Mesendoderm (in vitro differentiated cells): ENCODE data around the gene RYR2.

Source experiments
- DNase-seq: peaks from one replicate; pipeline ENCODE4 v3.0.0; 2013
- H2AK5ac ChIP-seq: 2 replicates; pipeline ENCODE4 v1.6.1; 2013; ENCODE audit warnings: low read length, inconsistent platforms
- H2BK120ac ChIP-seq: 2 replicates; pipeline ENCODE4 v1.6.1; 2013; ENCODE audit warnings: low read depth, mild to moderate bottlenecking, low read length, moderate library complexity, mixed read lengths
- H2BK15ac ChIP-seq: replicated peaks from 2 replicates; pipeline ENCODE4 v1.6.1; 2013; ENCODE audit warnings: low read depth, mild to moderate bottlenecking, moderate library complexity
- H2BK5ac ChIP-seq: 2 replicates; pipeline ENCODE4 v1.6.1; 2013; ENCODE audit warnings: low read length, inconsistent platforms
- H3K18ac ChIP-seq: 2 replicates; pipeline ENCODE4 v1.6.1; 2013; ENCODE audit warnings: mild to moderate bottlenecking, low read length, mixed read lengths
- H3K23ac ChIP-seq: one replicate; pipeline ENCODE4 v1.6.1; 2013; ENCODE audit warnings: low read length
- H3K27ac ChIP-seq: 2 replicates; pipeline ENCODE4 v1.5.1; 2013; ENCODE audit warnings: low read depth, mild to moderate bottlenecking, inconsistent platforms, low read length, moderate library complexity
- H3K27me3 ChIP-seq: 2 replicates; pipeline ENCODE4 v1.6.1; 2013; ENCODE audit warnings: low read length, control low read depth, mild to moderate bottlenecking, inconsistent platforms; ENCODE audit not compliant: insufficient read depth, poor library complexity
- H3K36me3 ChIP-seq: 2 replicates; pipeline ENCODE4 v1.6.1; 2013; ENCODE audit warnings: low read length, inconsistent platforms; ENCODE audit not compliant: control insufficient read depth, insufficient read depth
- H3K4ac ChIP-seq: one replicate; pipeline ENCODE4 v1.6.1; 2013; ENCODE audit warnings: low read depth, mild to moderate bottlenecking, low read length, moderate library complexity
- H3K4me1 ChIP-seq: 2 replicates; pipeline ENCODE4 v1.6.1; 2013; ENCODE audit warnings: low read depth, low read length, inconsistent platforms; ENCODE audit not compliant: control insufficient read depth
- H3K4me2 ChIP-seq: 2 replicates; pipeline ENCODE4 v1.6.1; 2013; ENCODE audit warnings: low read length
- H3K4me3 ChIP-seq: 2 replicates; pipeline ENCODE4 v1.5.1; 2013; ENCODE audit warnings: mild to moderate bottlenecking, low read length
- H3K56ac ChIP-seq: one replicate; pipeline ENCODE4 v1.6.1; 2013; ENCODE audit warnings: low read length
- H3K79me1 ChIP-seq: 2 replicates; pipeline ENCODE4 v1.6.1; 2013; ENCODE audit warnings: low read length, inconsistent platforms
- H3K79me2 ChIP-seq: 2 replicates; pipeline ENCODE4 v1.6.1; 2013; ENCODE audit warnings: mild to moderate bottlenecking, low read length; ENCODE audit not compliant: control insufficient read depth, insufficient read depth
- H3K9ac ChIP-seq: 2 replicates; pipeline ENCODE4 v1.6.1; 2013; ENCODE audit warnings: low read length, inconsistent platforms
- H4K5ac ChIP-seq: one replicate; pipeline ENCODE4 v1.6.1; 2013; ENCODE audit warnings: low read length
- H4K8ac ChIP-seq: one replicate; pipeline ENCODE4 v1.6.1; 2013; ENCODE audit warnings: low read depth, mild to moderate bottlenecking, control low read depth, low read length, moderate library complexity
- WGBS: extraction: QIAGEN DNeasy Blood & Tissue Kit; methylation state at CpG from one replicate; pipeline ENCODE4 v1.1.7; 2013; ENCODE audit warnings: low lambda C conversion rate, missing lambda C conversion rate; ENCODE audit not compliant: insufficient coverage; ENCODE audit errors: extremely low coverage; 5-methylcytosine and 5-hydroxymethylcytosine counted together

RYR2 gene

GRCh38 chr1:237390823-237391222, 348.8 kb downstream of the RYR2 start:
- no peak overlapping the region for H4K5ac ChIP-seq
- no peak overlapping the region for H3K4me3 ChIP-seq
- WGBS = no CpG with 5 or more reads among the region's 3 CpGs
- H2BK120ac ChIP-seq = no peak overlapping the region
- no peak for DNase-seq
- no peaks in the 10 kb centered on the region for H3K79me1 ChIP-seq
- no peak overlapping the region for H4K8ac ChIP-seq
- H2BK15ac ChIP-seq = no peak overlapping the region
- no peaks in the 10 kb centered on the region for H3K36me3 ChIP-seq
- H3K4ac ChIP-seq = no peak overlapping the region
- no peak overlapping the region for H3K9ac ChIP-seq
- no peak overlapping the region for H2AK5ac ChIP-seq
- H3K18ac ChIP-seq = no peak overlapping the region
- H3K56ac ChIP-seq = no peak overlapping the region
- H3K27me3 ChIP-seq = no peaks in the 10 kb centered on the region
- no peaks in the 10 kb centered on the region for H3K4me1 ChIP-seq
- H3K79me2 ChIP-seq = no peaks in the 10 kb centered on the region
- H3K4me2 ChIP-seq = no peak overlapping the region
- H3K27ac ChIP-seq = no peak overlapping the region
- H2BK5ac ChIP-seq = no peak overlapping the region
- H3K23ac ChIP-seq = no peak overlapping the region

- no peak overlapping the region for H3K56ac ChIP-seq
- no peaks in the 10 kb centered on the region for H3K4me1 ChIP-seq
- no peak for DNase-seq
- H2BK120ac ChIP-seq = no peak overlapping the region
- H2AK5ac ChIP-seq = no peak overlapping the region
- no peaks in the 10 kb centered on the region for H3K36me3 ChIP-seq
- H3K18ac ChIP-seq = no peak overlapping the region
- H3K9ac ChIP-seq = no peak overlapping the region
- WGBS = no CpG with 5 or more reads among the region's 3 CpGs
- H3K27ac ChIP-seq = no peak overlapping the region
- no peak overlapping the region for H4K5ac ChIP-seq
- no peaks in the 10 kb centered on the region for H3K27me3 ChIP-seq
- no peak overlapping the region for H4K8ac ChIP-seq
- H3K23ac ChIP-seq = no peak overlapping the region
- no peak overlapping the region for H3K4me3 ChIP-seq
- no peaks in the 10 kb centered on the region for H3K79me2 ChIP-seq
- H3K4ac ChIP-seq = no peak overlapping the region
- no peak overlapping the region for H2BK15ac ChIP-seq
- no peak overlapping the region for H3K4me2 ChIP-seq
- no peaks in the 10 kb centered on the region for H3K79me1 ChIP-seq
- no peak overlapping the region for H2BK5ac ChIP-seq
These were observed 351.6 kb downstream of the RYR2 start for GRCh38 chr1:237393632-237394031.

- H3K56ac ChIP-seq = no peak overlapping the region
- H3K4me3 ChIP-seq = no peak overlapping the region
- no peak overlapping the region for H2BK120ac ChIP-seq
- no peak overlapping the region for H3K23ac ChIP-seq
- no peaks in the 10 kb centered on the region for H3K27me3 ChIP-seq
- H4K5ac ChIP-seq = no peak overlapping the region
- H2BK5ac ChIP-seq = no peak overlapping the region
- no peaks in the 10 kb centered on the region for H3K36me3 ChIP-seq
- H3K79me1 ChIP-seq = no peaks in the 10 kb centered on the region
- H3K79me2 ChIP-seq = no peaks in the 10 kb centered on the region
- no peak overlapping the region for H3K18ac ChIP-seq
- H3K4ac ChIP-seq = no peak overlapping the region
- DNase-seq = no peak
- no peak overlapping the region for H4K8ac ChIP-seq
- no peaks in the 10 kb centered on the region for H3K4me1 ChIP-seq
- no peak overlapping the region for H3K4me2 ChIP-seq
- H3K9ac ChIP-seq = no peak overlapping the region
- H2AK5ac ChIP-seq = no peak overlapping the region
- no peak overlapping the region for H3K27ac ChIP-seq
- no CpG with 5 or more reads among the region's 2 CpGs for WGBS
- no peak overlapping the region for H2BK15ac ChIP-seq
These were observed 352.3 kb downstream of the RYR2 start for GRCh38 chr1:237394281-237394680.

- H4K5ac ChIP-seq = no peak overlapping the region
- H3K4me3 ChIP-seq = no peak overlapping the region
- no peak overlapping the region for H3K27ac ChIP-seq
- H3K36me3 ChIP-seq = no peaks in the 10 kb centered on the region
- no peak overlapping the region for H2BK15ac ChIP-seq
- H3K27me3 ChIP-seq = no peaks in the 10 kb centered on the region
- H2BK120ac ChIP-seq = no peak overlapping the region
- H4K8ac ChIP-seq = no peak overlapping the region
- H2BK5ac ChIP-seq = no peak overlapping the region
- WGBS = no CpG with 5 or more reads among the region's 1 CpG
- no peak overlapping the region for H3K4me2 ChIP-seq
- no peak overlapping the region for H3K56ac ChIP-seq
- no peak overlapping the region for H2AK5ac ChIP-seq
- H3K9ac ChIP-seq = no peak overlapping the region
- no peak overlapping the region for H3K4ac ChIP-seq
- no peak overlapping the region for H3K23ac ChIP-seq
- DNase-seq = no peak
- H3K79me2 ChIP-seq = no peaks in the 10 kb centered on the region
- no peaks in the 10 kb centered on the region for H3K4me1 ChIP-seq
- H3K18ac ChIP-seq = no peak overlapping the region
- H3K79me1 ChIP-seq = no peaks in the 10 kb centered on the region
These were observed 354.4 kb downstream of the RYR2 start for GRCh38 chr1:237396426-237396825.

DNA sequence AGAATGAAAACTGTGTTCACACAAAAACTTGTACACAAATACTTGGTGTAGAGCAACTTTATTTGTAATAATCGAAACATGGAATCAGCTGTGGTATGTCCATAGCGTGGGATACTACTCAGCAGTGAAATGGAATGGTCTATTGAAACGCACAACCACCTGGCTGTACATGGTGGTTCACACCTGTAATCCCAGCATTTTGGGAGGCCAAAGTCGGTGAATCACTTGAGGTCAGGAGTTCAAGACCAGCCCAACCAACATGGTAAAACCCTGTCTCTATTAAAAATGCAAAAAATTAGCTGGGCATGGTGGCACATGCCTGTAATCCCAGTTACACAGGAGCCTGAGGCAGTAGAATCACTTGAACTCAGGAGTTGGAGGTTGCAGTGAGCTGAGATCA, 356.8 kb downstream of the RYR2 start:
- no peak overlapping the region for H4K5ac ChIP-seq
- H2BK120ac ChIP-seq = no peak overlapping the region
- H3K9ac ChIP-seq = no peak overlapping the region
- H3K27me3 ChIP-seq = no peaks in the 10 kb centered on the region
- H3K27ac ChIP-seq = no peak overlapping the region
- H3K56ac ChIP-seq = no peak overlapping the region
- no peak overlapping the region for H3K4me3 ChIP-seq
- no peak overlapping the region for H3K4ac ChIP-seq
- H3K79me2 ChIP-seq = no peaks in the 10 kb centered on the region
- no peak overlapping the region for H3K23ac ChIP-seq
- H3K4me1 ChIP-seq = no peaks in the 10 kb centered on the region
- DNase-seq = no peak
- no peak overlapping the region for H3K4me2 ChIP-seq
- H2BK15ac ChIP-seq = no peak overlapping the region
- H2BK5ac ChIP-seq = no peak overlapping the region
- WGBS = no CpG with 5 or more reads among the region's 4 CpGs
- H4K8ac ChIP-seq = no peak overlapping the region
- no peak overlapping the region for H2AK5ac ChIP-seq
- H3K79me1 ChIP-seq = no peaks in the 10 kb centered on the region
- H3K18ac ChIP-seq = no peak overlapping the region
- no peaks in the 10 kb centered on the region for H3K36me3 ChIP-seq

DNA sequence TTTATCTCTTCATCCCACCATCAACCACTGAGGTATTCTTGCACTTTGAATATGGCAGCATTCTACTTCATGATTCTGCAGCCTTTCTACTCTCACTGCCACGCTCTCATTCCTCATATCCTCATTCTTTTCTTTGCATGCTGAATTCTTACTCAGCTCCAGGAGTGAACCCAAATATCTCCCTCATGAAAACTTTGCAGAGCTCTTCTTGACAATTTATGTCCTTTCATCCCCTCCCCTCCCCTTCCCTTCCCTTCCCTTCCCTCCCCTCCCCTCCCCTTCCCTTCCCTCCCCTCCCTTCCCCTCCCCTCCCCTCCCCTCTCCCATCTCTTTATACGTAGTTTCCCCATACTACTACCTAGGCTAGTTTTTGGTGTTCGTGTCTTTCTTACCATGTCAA, 363.9 kb downstream of the RYR2 start:
- Histone ChIP-seq H3K18ac (no peak overlapping the region), H3K56ac (no peak overlapping the region)
- DNase-seq = no peak

More for the DNA sequence above, 363.9 kb downstream of the RYR2 start:
- H3K4me1 ChIP-seq = no peaks in the 10 kb centered on the region
- H3K9ac ChIP-seq = no peak overlapping the region
- no peak overlapping the region for H3K27ac ChIP-seq
- H3K79me1 ChIP-seq = no peaks in the 10 kb centered on the region
- H4K5ac ChIP-seq = no peak overlapping the region
- H3K4me2 ChIP-seq = no peak overlapping the region
- H4K8ac ChIP-seq = no peak overlapping the region
- no peaks in the 10 kb centered on the region for H3K79me2 ChIP-seq
- no peak overlapping the region for H2AK5ac ChIP-seq
- no peak overlapping the region for H3K23ac ChIP-seq
- no peak overlapping the region for H2BK5ac ChIP-seq
- no peak overlapping the region for H3K4ac ChIP-seq
- WGBS = no CpG with 5 or more reads among the region's 3 CpGs
- H3K4me3 ChIP-seq = no peak overlapping the region
- no peaks in the 10 kb centered on the region for H3K27me3 ChIP-seq
- no peak overlapping the region for H2BK15ac ChIP-seq
- H2BK120ac ChIP-seq = no peak overlapping the region
- H3K36me3 ChIP-seq = no peaks in the 10 kb centered on the region
